Neural cell (in vitro differentiated cells): ENCODE results near the gene SLFNL1. TPM values are rescaled to one million over a fixed set of nuclear protein-coding genes. Genes with fewer than 3 reads are reported as not detected.

Experiments used
- H2AFZ ChIP-seq: fragments of 200-600, 300-800 bp; sonication (generic), shearing (Covaris generic); 2 replicates; pipeline ENCODE4 v1.6.0; 2014; ENCODE audit warnings: low read depth, mild to moderate bottlenecking, antibody characterized with exemption, low read length, moderate library complexity
- H3F3A ChIP-seq: fragments of 200-600 bp; shearing (Covaris generic); 2 replicates; pipeline ENCODE4 v1.6.1; 2016; ENCODE audit warnings: mild to moderate bottlenecking, moderate library complexity, mixed read lengths, antibody characterized with exemption, low read length; ENCODE audit not compliant: insufficient read depth, poor library complexity, severe bottlenecking
- H3K27ac ChIP-seq: fragments of 200-600, 300-800 bp; sonication (generic), shearing (Covaris generic); 2 replicates; pipeline ENCODE4 v1.5.1; 2014; ENCODE audit warnings: mild to moderate bottlenecking, low read length, moderate library complexity
- H3K27me3 ChIP-seq: fragments of 300-800, 200-600 bp; sonication (generic), shearing (Covaris generic); 2 replicates; pipeline ENCODE4 v1.6.0; 2014; ENCODE audit warnings: mild to moderate bottlenecking, low read depth, low read length, moderate library complexity; ENCODE audit not compliant: insufficient read depth
- H3K36me3 ChIP-seq: fragments of 300-800, 200-600 bp; sonication (generic), shearing (Covaris generic); 2 replicates; pipeline ENCODE4 v1.5.1; 2014; ENCODE audit warnings: mild to moderate bottlenecking, antibody characterized with exemption, low read length, moderate library complexity; ENCODE audit not compliant: insufficient read depth
- H3K4me2 ChIP-seq: fragments of 300-800, 200-600 bp; sonication (generic), shearing (Covaris generic); 2 replicates; pipeline ENCODE4 v1.6.0; 2014; ENCODE audit warnings: mild to moderate bottlenecking, low read length
- H3K4me3 ChIP-seq: fragments of 300-800, 200-600 bp; sonication (generic), shearing (Covaris generic); 2 replicates; pipeline ENCODE4 v1.5.1; 2014; ENCODE audit warnings: mild to moderate bottlenecking, low read length, moderate library complexity
- H3K79me2 ChIP-seq: fragments of 200-600 bp; shearing (Covaris generic); replicated peaks from 2 replicates; pipeline ENCODE4 v1.6.0; 2014; ENCODE audit warnings: mild to moderate bottlenecking, low read length, moderate library complexity; ENCODE audit not compliant: insufficient read depth
- H3K9ac ChIP-seq: fragments of 300-800, 200-600 bp; sonication (generic), shearing (Covaris generic); 2 replicates; pipeline ENCODE4 v1.6.1; 2016; ENCODE audit warnings: mild to moderate bottlenecking, low read length, mixed read lengths
- H3K9me2 ChIP-seq: fragments of 200-600 bp; shearing (Covaris generic); 2 replicates; pipeline ENCODE4 v1.6.1; 2016; ENCODE audit warnings: mild to moderate bottlenecking, low read length, mixed read lengths; ENCODE audit not compliant: insufficient read depth
- H3K9me3 ChIP-seq: fragments of 200-600, 300-800 bp; sonication (generic), shearing (Covaris generic); 2 replicates; pipeline ENCODE4 v1.6.1; 2016; ENCODE audit warnings: mild to moderate bottlenecking, mixed run types, low read length, moderate library complexity, mixed read lengths
- H4K20me1 ChIP-seq: fragments of 200-600 bp; shearing (Covaris generic); 2 replicates; pipeline ENCODE4 v1.6.1; 2016; ENCODE audit warnings: mild to moderate bottlenecking, mixed run types; ENCODE audit not compliant: insufficient read depth
- EP300 ChIP-seq: fragments of 450-650 bp; conservative IDR thresholded peaks from 2 replicates; pipeline ENCODE4 v1.6.1; 2014; ENCODE audit warnings: antibody characterized with exemption, mild to moderate bottlenecking, moderate library complexity; ENCODE audit not compliant: poor library complexity, severe bottlenecking
- EZH2 ChIP-seq: fragments of 200-600, 300-800 bp; shearing (Covaris generic), sonication (generic); IDR thresholded peaks from 2 replicates; pipeline ENCODE4 v1.6.1; 2014; ENCODE audit warnings: antibody characterized with exemption, low read length, borderline replicate concordance, mild to moderate bottlenecking; ENCODE audit not compliant: insufficient read depth, poor library complexity, severe bottlenecking
- MXI1 ChIP-seq: fragments of 450-650 bp; conservative IDR thresholded peaks from 2 replicates; pipeline ENCODE4 v1.6.1; 2014; ENCODE audit warnings: antibody characterized with exemption, mild to moderate bottlenecking; ENCODE audit not compliant: poor library complexity, severe bottlenecking
- POLR2AphosphoS5 ChIP-seq: IDR thresholded peaks from 2 replicates; pipeline ENCODE4 v1.6.1; 2012
- RAD21 ChIP-seq: fragments of 450-650 bp; conservative IDR thresholded peaks from 2 replicates; pipeline ENCODE4 v1.6.1; 2014; ENCODE audit warnings: antibody characterized with exemption, mild to moderate bottlenecking, moderate library complexity
- SMC3 ChIP-seq: fragments of 450-650 bp; conservative IDR thresholded peaks from 2 replicates; pipeline ENCODE4 v1.6.1; 2014; ENCODE audit warnings: antibody characterized with exemption, mild to moderate bottlenecking, moderate library complexity; ENCODE audit not compliant: poor library complexity
- TAF1 ChIP-seq: IDR thresholded peaks from 2 replicates; pipeline ENCODE4 v1.6.1; 2012; ENCODE audit warnings: low read depth
- polyA plus RNA-seq: library from polyadenylated mRNA; depleted of rRNA; stranded (reverse); fragments of >200 nt; gene quantifications from 2 replicates; pipeline ENCODE4 v1.2.3, GENCODE V29; 2014
- TF ChIP-seq, protein P1 (sequence below): IDR thresholded peaks from 2 replicates; pipeline ENCODE4 v1.6.1; 2012; ENCODE audit warnings: borderline replicate concordance
- TF ChIP-seq, protein P2 (sequence below): fragments of 450-650 bp; IDR thresholded peaks from 2 replicates; pipeline ENCODE4 v1.5.1; 2014; ENCODE audit warnings: antibody characterized with exemption, mild to moderate bottlenecking, moderate library complexity; ENCODE audit not compliant: poor library complexity, severe bottlenecking

SLFNL1 gene
- polyA plus RNA-seq, 1 donor from 2014 or later = 0.26 TPM

DNA sequence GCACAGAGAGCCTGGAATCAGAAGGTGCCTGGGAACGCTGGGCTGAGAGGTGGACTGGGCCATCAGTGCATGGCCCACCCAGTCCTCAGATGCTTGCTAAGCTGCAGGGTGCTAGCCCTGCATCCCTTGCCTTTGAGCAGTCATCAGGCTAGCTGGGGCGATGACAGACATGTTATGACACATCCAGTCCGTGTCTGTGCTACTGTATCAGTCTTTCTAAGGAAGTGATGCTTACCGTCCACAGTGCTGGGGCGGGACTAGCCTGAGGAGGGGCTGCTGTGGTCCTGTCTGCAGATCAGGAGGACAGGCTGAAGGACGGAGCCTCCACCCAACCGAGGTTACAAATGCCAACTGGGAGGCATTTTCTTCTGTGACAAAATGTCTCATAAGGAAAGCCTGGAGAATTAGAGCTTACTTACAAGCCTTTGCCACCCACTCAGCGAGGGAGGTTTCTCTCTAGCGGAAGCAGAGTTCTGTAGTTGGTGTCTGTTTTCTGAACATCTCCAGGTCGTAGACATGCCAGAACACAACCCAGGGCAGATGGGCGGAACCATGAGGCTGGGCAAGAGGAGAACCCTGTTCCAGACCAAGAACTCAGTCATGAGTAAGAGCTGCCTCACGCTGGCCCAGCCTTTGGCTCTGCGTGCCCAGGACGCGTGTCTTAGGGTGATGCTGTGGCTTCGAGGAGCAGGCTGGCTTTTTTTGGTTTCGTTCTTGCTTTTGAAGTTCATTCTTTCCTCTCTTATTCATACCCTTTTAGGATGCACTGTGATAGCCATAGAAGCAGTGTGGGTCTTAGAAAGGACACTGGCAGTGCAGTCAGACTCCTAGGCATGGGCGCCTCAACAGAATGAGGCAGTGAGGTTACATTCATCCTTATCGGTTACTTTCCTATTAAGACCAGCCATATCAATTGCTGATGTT is 14.3 kb downstream of the SLFNL1 start:
- Histone ChIP-seq H3K27ac (no peak overlapping the region), H3K36me3 (peaks cover 32% of the 10 kb centered on the region)
- TF ChIP-seq RAD21 (no peak), EZH2 (no peak), EP300 (no peak), TAF1 (no peak), SMC3 (no peak), MXI1 (no peak), POLR2AphosphoS5 (no peak)
- TF ChIP-seq, protein P1, sequence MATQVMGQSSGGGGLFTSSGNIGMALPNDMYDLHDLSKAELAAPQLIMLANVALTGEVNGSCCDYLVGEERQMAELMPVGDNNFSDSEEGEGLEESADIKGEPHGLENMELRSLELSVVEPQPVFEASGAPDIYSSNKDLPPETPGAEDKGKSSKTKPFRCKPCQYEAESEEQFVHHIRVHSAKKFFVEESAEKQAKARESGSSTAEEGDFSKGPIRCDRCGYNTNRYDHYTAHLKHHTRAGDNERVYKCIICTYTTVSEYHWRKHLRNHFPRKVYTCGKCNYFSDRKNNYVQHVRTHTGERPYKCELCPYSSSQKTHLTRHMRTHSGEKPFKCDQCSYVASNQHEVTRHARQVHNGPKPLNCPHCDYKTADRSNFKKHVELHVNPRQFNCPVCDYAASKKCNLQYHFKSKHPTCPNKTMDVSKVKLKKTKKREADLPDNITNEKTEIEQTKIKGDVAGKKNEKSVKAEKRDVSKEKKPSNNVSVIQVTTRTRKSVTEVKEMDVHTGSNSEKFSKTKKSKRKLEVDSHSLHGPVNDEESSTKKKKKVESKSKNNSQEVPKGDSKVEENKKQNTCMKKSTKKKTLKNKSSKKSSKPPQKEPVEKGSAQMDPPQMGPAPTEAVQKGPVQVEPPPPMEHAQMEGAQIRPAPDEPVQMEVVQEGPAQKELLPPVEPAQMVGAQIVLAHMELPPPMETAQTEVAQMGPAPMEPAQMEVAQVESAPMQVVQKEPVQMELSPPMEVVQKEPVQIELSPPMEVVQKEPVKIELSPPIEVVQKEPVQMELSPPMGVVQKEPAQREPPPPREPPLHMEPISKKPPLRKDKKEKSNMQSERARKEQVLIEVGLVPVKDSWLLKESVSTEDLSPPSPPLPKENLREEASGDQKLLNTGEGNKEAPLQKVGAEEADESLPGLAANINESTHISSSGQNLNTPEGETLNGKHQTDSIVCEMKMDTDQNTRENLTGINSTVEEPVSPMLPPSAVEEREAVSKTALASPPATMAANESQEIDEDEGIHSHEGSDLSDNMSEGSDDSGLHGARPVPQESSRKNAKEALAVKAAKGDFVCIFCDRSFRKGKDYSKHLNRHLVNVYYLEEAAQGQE = no peak
- TF ChIP-seq, protein P2, sequence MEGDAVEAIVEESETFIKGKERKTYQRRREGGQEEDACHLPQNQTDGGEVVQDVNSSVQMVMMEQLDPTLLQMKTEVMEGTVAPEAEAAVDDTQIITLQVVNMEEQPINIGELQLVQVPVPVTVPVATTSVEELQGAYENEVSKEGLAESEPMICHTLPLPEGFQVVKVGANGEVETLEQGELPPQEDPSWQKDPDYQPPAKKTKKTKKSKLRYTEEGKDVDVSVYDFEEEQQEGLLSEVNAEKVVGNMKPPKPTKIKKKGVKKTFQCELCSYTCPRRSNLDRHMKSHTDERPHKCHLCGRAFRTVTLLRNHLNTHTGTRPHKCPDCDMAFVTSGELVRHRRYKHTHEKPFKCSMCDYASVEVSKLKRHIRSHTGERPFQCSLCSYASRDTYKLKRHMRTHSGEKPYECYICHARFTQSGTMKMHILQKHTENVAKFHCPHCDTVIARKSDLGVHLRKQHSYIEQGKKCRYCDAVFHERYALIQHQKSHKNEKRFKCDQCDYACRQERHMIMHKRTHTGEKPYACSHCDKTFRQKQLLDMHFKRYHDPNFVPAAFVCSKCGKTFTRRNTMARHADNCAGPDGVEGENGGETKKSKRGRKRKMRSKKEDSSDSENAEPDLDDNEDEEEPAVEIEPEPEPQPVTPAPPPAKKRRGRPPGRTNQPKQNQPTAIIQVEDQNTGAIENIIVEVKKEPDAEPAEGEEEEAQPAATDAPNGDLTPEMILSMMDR = no peak

DNA sequence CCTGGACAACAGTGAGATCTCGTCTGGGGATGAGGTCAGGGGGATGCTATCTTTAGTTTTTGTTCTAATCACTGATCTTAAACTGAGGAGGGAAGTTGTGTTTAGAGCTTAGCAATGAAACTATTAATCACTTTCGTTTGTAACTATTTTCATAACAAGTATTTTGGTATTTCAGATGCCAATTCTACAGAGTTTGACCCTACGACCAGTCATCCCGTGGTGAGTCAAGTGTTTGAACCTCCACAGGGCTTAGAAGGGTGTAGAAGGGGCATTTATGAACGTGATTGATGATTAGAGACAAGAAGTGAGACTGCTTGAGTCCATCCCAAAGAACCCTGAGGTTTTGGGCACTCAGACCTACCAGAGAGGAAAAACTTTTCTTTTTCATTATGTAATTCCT is 15.6 kb downstream of the SLFNL1 start:
- no peak overlapping the region for H3K4me2 ChIP-seq
- no peak for TF ChIP-seq TAF1
- no peak for TF ChIP-seq POLR2AphosphoS5
- TF ChIP-seq, protein P2 = no peak
- TF ChIP-seq SMC3 = no peak
- no peak for TF ChIP-seq EP300
- no peak for TF ChIP-seq RAD21
- no peak for TF ChIP-seq MXI1
- TF ChIP-seq EZH2 = no peak
- TF ChIP-seq, protein P1 = no peak
- H4K20me1 ChIP-seq = no peaks in the 10 kb centered on the region
- H2AFZ ChIP-seq = no peak overlapping the region
- peaks cover 32% of the 10 kb centered on the region for H3K36me3 ChIP-seq
- H3K9ac ChIP-seq = no peak overlapping the region
- no peaks in the 10 kb centered on the region for H3K9me3 ChIP-seq
- H3K79me2 ChIP-seq = no peaks in the 10 kb centered on the region
- no peak overlapping the region for H3K4me3 ChIP-seq
- no peaks in the 10 kb centered on the region for H3K9me2 ChIP-seq
- H3F3A ChIP-seq = no peaks in the 10 kb centered on the region
- no peaks in the 10 kb centered on the region for H3K27me3 ChIP-seq
- H3K27ac ChIP-seq = no peak overlapping the region

More for the DNA sequence above, 14.3 kb downstream of the SLFNL1 start:
- Histone ChIP-seq H3K9me2 (no peaks in the 10 kb centered on the region), H3K9ac (no peak overlapping the region), H3K9me3 (no peaks in the 10 kb centered on the region), H3K79me2 (no peaks in the 10 kb centered on the region), H3K4me2 (no peak overlapping the region), H4K20me1 (no peaks in the 10 kb centered on the region), H3K27me3 (no peaks in the 10 kb centered on the region), H2AFZ (no peak overlapping the region), H3F3A (no peaks in the 10 kb centered on the region), H3K4me3 (no peak overlapping the region)
